HG03064 (cell line): ENCODE measurements around the gene PAX5.

Experiments
- ATAC-seq: cut with Tn5 transposase; IDR thresholded peaks from one replicate; pipeline ENCODE4 v1.9.1; 2021; ENCODE audit warnings: low read depth; ENCODE audit not compliant: unreplicated experiment

Gene PAX5

GRCh38 chr9:36962691-36963090 lies 71.4 kb downstream of the PAX5 start:
- ATAC-seq = no peak

GRCh38 chr9:36961561-36962325 lies 72.3 kb downstream of the PAX5 start:
- no peak for ATAC-seq

- no peak for ATAC-seq
Observed at GRCh38 chr9:36961051-36961450, 73.0 kb downstream of the PAX5 start.

- ATAC-seq = no peak
Observed at GRCh38 chr9:36960575-36960955, 73.5 kb downstream of the PAX5 start.

- ATAC-seq = no peak
Observed at GRCh38 chr9:36959681-36960574, 74.1 kb downstream of the PAX5 start.

GRCh38 chr9:36956908-36957307 lies 77.2 kb downstream of the PAX5 start:
- ATAC-seq = no peak

- no peak for ATAC-seq
Observed at GRCh38 chr9:36950389-36950788, 83.7 kb downstream of the PAX5 start.

- no peak for ATAC-seq
Observed at GRCh38 chr9:36949466-36949865, 84.6 kb downstream of the PAX5 start.

GRCh38 chr9:36948051-36948450 lies 86.0 kb downstream of the PAX5 start:
- no peak for ATAC-seq

- ATAC-seq = no peak
Observed at GRCh38 chr9:36946653-36947052, 87.4 kb downstream of the PAX5 start.

GRCh38 chr9:36945999-36946398 lies 88.1 kb downstream of the PAX5 start:
- no peak for ATAC-seq

GRCh38 chr9:36942891-36943290 lies 91.2 kb downstream of the PAX5 start:
- no peak for ATAC-seq

- no peak for ATAC-seq
Observed at GRCh38 chr9:36941441-36941840, 92.6 kb downstream of the PAX5 start.

GRCh38 chr9:36940881-36941280 lies 93.2 kb downstream of the PAX5 start:
- ATAC-seq = no peak

GRCh38 chr9:36940500-36940853 lies 93.6 kb downstream of the PAX5 start:
- ATAC-seq = no peak

- ATAC-seq = no peak
Observed at GRCh38 chr9:36939655-36940499, 94.2 kb downstream of the PAX5 start.

GRCh38 chr9:36939214-36939613 lies 94.9 kb downstream of the PAX5 start:
- ATAC-seq = no peak

GRCh38 chr9:36938617-36939016 lies 95.5 kb downstream of the PAX5 start:
- no peak for ATAC-seq

- ATAC-seq = no peak
Observed at GRCh38 chr9:36937951-36938350, 96.1 kb downstream of the PAX5 start.

GRCh38 chr9:36937346-36937745 lies 96.7 kb downstream of the PAX5 start:
- no peak for ATAC-seq

- no peak for ATAC-seq
Observed at GRCh38 chr9:36936498-36936831, 97.6 kb downstream of the PAX5 start.
